Subcutaneous abdominal adipose tissue (tissue), 5 donors: Measurements from ENCODE around the gene METTL8.

Experiments used
- H3K27ac ChIP-seq: one replicate; pipeline ENCODE4 v1.7.0; 2013; ENCODE audit warnings: low read depth, mild to moderate bottlenecking, inconsistent platforms, low read length, moderate library complexity
- H3K27me3 ChIP-seq, 5 donors: one replicate each; pipeline ENCODE4 v1.7.0; 2013; ENCODE audit warnings: low read length in 5 of 5, inconsistent platforms in 1 of 5; ENCODE audit not compliant: control insufficient read depth in 5 of 5, insufficient read depth in 4 of 5
- H3K36me3 ChIP-seq, 5 donors: one replicate each; pipeline ENCODE4 v1.7.0; 2013; ENCODE audit warnings: low read length in 5 of 5; ENCODE audit not compliant: control insufficient read depth in 5 of 5, insufficient read depth in 5 of 5
- H3K4me1 ChIP-seq, 5 donors: one replicate each; pipeline ENCODE4 v1.7.0; 2013; ENCODE audit warnings: low read length in 5 of 5, mild to moderate bottlenecking in 3 of 5, moderate library complexity in 1 of 5; ENCODE audit not compliant: control insufficient read depth in 5 of 5, insufficient read depth in 5 of 5
- H3K4me3 ChIP-seq, 5 donors: one replicate each; pipeline ENCODE4 v1.7.0; 2013; ENCODE audit warnings: low read length in 5 of 5, low read depth in 1 of 5
- H3K9ac ChIP-seq, 5 donors: one replicate each; pipeline ENCODE4 v1.7.0; 2013; ENCODE audit warnings: low read length in 5 of 5, mild to moderate bottlenecking in 4 of 5, moderate library complexity in 3 of 5
- H3K9me3 ChIP-seq, 5 donors: one replicate each; pipeline ENCODE4 v1.7.0; 2013; ENCODE audit warnings: low read length in 5 of 5; ENCODE audit not compliant: control insufficient read depth in 5 of 5
- donor health status: healthy.
- donor health status: healthy.
- donor health status: healthy.
- donor health status: healthy.
- donor health status: healthy.

The METTL8 gene

DNA sequence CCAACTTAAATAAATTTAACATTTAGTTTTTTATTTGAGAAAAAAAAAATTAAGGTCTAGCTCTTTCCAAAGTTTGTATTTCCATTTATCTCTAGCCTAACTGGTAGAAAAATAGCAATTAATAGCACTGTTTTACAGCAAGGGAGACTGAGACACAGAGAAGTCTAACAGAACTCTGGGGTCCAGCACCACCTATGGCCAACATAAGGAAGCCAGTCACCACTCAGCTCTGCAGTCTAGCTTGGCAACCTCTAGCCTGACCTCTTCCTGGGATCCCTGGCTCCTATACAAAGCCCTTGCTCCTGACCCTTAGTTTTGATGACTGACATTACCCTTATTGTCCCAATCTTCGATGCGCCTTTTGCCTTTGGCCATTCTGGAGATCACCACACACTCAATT is 159.0 kb downstream of the METTL8 start:
- H3K36me3 ChIP-seq = no peaks in the 10 kb centered on the region
- H3K9me3 ChIP-seq = no peaks in the 10 kb centered on the region
- no peak overlapping the region for H3K9ac ChIP-seq
- H3K27ac ChIP-seq = no peak overlapping the region
- H3K4me1 ChIP-seq = peaks cover 0 to 4% (median 0%) of the 10 kb centered on the region in 5 donors
- no peaks in the 10 kb centered on the region for H3K27me3 ChIP-seq
- no peak overlapping the region for H3K4me3 ChIP-seq

DNA sequence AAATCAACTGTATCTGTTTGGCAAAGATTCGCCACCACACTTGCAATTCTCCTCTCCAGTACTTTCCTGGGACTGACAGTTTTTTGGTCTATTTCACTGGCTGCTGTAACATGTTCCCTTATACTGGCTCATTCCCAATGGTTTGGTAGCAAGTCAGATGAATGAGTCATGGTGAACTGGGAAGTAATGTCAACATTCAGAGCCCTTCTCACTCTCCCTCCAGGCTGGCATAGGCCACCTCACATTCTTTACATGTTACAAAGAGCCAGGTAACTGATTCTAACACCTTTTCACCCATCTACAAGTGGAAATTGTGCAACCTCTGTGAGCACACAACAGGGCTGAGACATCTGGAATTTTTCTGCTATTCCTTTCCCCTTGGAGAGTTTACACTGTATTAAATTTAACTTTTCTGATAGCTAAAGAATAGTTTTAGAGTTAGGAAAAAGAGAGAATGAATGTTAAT is 161.8 kb downstream of the METTL8 start:
- H3K27me3 ChIP-seq = no peaks in the 10 kb centered on the region
- peaks cover 0 to 4% (median 0%) of the 10 kb centered on the region in 5 donors for H3K4me1 ChIP-seq
- peak overlapping the region; percentile 24 for H3K27ac ChIP-seq
- no peaks in the 10 kb centered on the region for H3K9me3 ChIP-seq
- no peaks in the 10 kb centered on the region for H3K36me3 ChIP-seq
- H3K9ac ChIP-seq = no peak overlapping the region
- H3K4me3 ChIP-seq = no peak overlapping the region

DNA sequence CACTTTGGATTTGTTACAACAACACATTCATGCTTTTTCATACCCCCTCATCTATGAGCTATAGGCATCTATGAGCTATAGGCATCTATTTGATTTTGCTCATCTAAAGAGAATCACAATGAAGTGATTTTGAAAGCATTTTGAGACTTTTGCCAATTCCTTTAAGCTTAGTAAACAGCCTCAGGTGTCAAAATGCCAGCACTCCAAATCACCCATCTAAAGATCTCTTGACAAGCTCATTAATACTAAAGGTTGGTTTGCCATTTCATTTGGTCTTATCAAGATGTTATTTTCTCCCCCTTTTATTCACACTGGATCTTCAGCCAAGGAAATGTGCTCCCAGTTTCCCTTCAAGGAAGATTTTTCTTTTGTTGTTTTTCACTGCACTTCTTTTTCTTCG is 162.4 kb downstream of the METTL8 start:
- Histone ChIP-seq H3K27ac (peak overlapping the region; percentile 24), H3K4me1 (peaks cover 0 to 4% (median 0%) of the 10 kb centered on the region in 5 donors), H3K9ac (no peak overlapping the region), H3K27me3 (no peaks in the 10 kb centered on the region), H3K9me3 (no peaks in the 10 kb centered on the region), H3K36me3 (no peaks in the 10 kb centered on the region), H3K4me3 (no peak overlapping the region)

DNA sequence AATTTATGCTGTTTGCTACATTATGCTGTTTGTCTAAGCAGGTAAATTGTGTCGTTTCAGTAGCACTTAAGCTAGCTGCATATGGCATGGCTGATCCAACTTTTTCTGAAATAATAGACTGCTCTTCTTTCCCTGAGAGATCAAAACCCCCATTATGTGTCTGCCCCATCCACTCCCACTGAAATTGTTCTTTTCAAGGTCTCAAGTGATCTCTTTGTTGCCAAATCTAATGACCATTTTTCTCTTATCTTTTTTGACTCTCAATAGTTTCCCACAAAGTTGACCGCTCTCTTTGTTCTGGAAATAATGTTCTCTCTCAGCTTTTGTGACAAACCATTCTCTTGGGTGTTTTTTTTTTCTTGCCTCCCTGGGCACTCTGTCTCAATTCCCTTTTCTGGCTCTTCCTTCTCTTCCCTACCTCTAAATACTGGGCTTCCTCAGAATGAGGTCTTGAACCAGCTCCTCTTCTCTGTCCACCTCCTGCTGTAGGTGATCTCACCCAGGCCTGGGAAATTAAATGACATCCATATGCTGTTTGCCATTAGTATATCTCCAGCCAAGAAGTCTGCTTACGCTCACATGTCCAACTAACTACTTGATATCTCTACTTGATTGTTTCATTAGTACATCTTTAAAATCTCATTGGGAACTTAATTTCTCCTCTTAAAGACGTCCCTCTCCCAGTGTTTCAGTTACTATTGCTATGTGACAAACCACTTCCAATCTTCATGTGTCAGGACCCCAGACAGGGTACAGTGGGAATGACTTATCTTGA is 165.7 kb downstream of the METTL8 start:
- Histone ChIP-seq H3K9ac (no peak overlapping the region), H3K9me3 (no peaks in the 10 kb centered on the region), H3K27ac (no peak overlapping the region), H3K4me3 (no peak overlapping the region), H3K4me1 (peaks cover 0 to 4% (median 0%) of the 10 kb centered on the region in 5 donors), H3K27me3 (no peaks in the 10 kb centered on the region), H3K36me3 (no peaks in the 10 kb centered on the region)
